Measurements from ENCODE around the gene TMEM192. TPM values are rescaled to one million over a fixed set of nuclear protein-coding genes. Genes with fewer than 3 reads are reported as not detected.

The TMEM192 gene
- total and polyA plus RNA-seq, 2 of the 8 experiments (the other 6 are each of a cell fraction or from before 2014, with no cell fraction given): 7.3 to 10.9 TPM

- Histone ChIP-seq H3K79me1 (ENCODE audit: low read depth, low read length) (no peaks in the 10 kb centered on the region), H3K56ac (replicated peaks; ENCODE audit: insufficient read length, low read depth, low read length) (no peak overlapping the region), H3K4ac (replicated peaks; ENCODE audit: insufficient read length, low read depth, low read length) (no peak overlapping the region), H3K14ac (ENCODE audit: insufficient read length) (no peak overlapping the region), H3K36me3 (ENCODE audit: control insufficient read depth in 2 of 4, insufficient read depth in 4 of 4, low read length in 3 of 4) (no peaks in the 10 kb centered on the region), H2BK120ac (replicated peaks; ENCODE audit: low read depth, low read length) (no peak overlapping the region), H4K5ac (ENCODE audit: insufficient read length, low read depth, low read length) (no peak overlapping the region), H3K4me1 (replicated peaks in 1 of 4; ENCODE audit: control insufficient read depth in 3 of 4, insufficient read depth in 4 of 4, low read length in 3 of 4) (no peaks in the 10 kb centered on the region), H2AK5ac (ENCODE audit: low read depth, low read length) (no peak overlapping the region), H4K91ac (replicated peaks; ENCODE audit: insufficient read length, low read length) (no peak overlapping the region), H2BK20ac (ENCODE audit: low read length) (no peak overlapping the region), H2BK15ac (ENCODE audit: low read length) (no peak overlapping the region), H2AFZ (ENCODE audit: low read length) (peak overlapping the region; percentile 35; the same call in 1 of the 2 replicates), H3K9me3 (ENCODE audit: insufficient read depth in 2 of 2, low read depth in 1 of 2, low read length in 1 of 2) (no peaks in the 10 kb centered on the region), H3K79me2 (ENCODE audit: control insufficient read depth in 1 of 2, insufficient read depth in 2 of 2, low read length in 2 of 2) (no peaks in the 10 kb centered on the region), H3K9ac (replicated peaks in 1 of 4; ENCODE audit: extremely low read depth in 1 of 4, low read depth in 3 of 4, low read length in 3 of 4) (no peak overlapping the region), H4K8ac (ENCODE audit: extremely low read depth, insufficient read depth, low read length) (no peak overlapping the region), H3K4me2 (ENCODE audit: insufficient read depth in 1 of 2, low read depth in 2 of 2, low read length in 2 of 2) (no peak overlapping the region), H4K20me1 (replicated peaks in 1 of 2; ENCODE audit: control insufficient read depth in 1 of 2, insufficient read depth in 2 of 2, low read length in 2 of 2) (no peaks in the 10 kb centered on the region), H2BK12ac (ENCODE audit: low read depth, low read length) (no peak overlapping the region), H3K23ac (ENCODE audit: insufficient read length) (no peak overlapping the region), H3K4me3 (ENCODE audit: extremely low read depth in 1 of 4, insufficient read depth in 2 of 4, low read depth in 3 of 4, low read length in 4 of 4) (no peak overlapping the region), H3K27me3 (replicated peaks in 1 of 4; ENCODE audit: control insufficient read depth in 3 of 4, extremely low read depth in 1 of 4, insufficient read depth in 3 of 4, low read length in 3 of 4) (no peaks in the 10 kb centered on the region), H3K27ac (ENCODE audit: low read depth, low read length) (no peak overlapping the region), H3K23me2 (ENCODE audit: low read depth, low read length) (no peaks in the 10 kb centered on the region), H2BK5ac (ENCODE audit: low read depth, low read length) (no peak overlapping the region), H3K18ac (ENCODE audit: extremely low read depth, low read length) (no peak overlapping the region)
- WGBS, 2 experiments (ENCODE audit: extremely low coverage in 1 of 2, insufficient coverage in 1 of 2, insufficient read length in 1 of 2, insufficient replicate concordance in 2 of 2, low coverage in 1 of 2, low lambda C conversion rate in 2 of 2, missing lambda C conversion rate in 1 of 2): 76% methylated on average over 5 of the region's 5 CpGs; no CpG with 5 or more reads in 1 of the 2 experiments
- CTCF ChIA-PET (ENCODE audit: partially characterized antibody): interaction anchor here (0.6 to 1.8 kb wide), 6 partner anchors 13 to 113 kb away, joined by 3 to 13 read pairs (median 4); no protein-coding TSS in a partner anchor
- POLR2A ChIA-PET (ENCODE audit: partially characterized antibody): no interaction called here
- TF ChIP-seq PHF8 (conservative IDR thresholded peaks at IDR 0.05; ENCODE audit: low read depth, low read length) (no peak), TBP (IDR thresholded peaks at IDR 0.05; ENCODE audit: low read depth, low read length) (no peak), SUZ12 (IDR thresholded peaks at IDR 0.05; ENCODE audit: low read length) (no peak), RNF2 (IDR thresholded peaks at IDR 0.05; ENCODE audit: borderline replicate concordance, low read depth, low read length, missing control alignments, poor library complexity, severe bottlenecking) (no peak), JUND (IDR thresholded peaks at IDR 0.05; ENCODE audit: low read length) (no peak), CTCF (IDR thresholded peaks at IDR 0.05; ENCODE audit: control extremely low read depth in 1 of 3, insufficient read depth in 1 of 3, low read depth in 1 of 3, low read length in 3 of 3) (no peak), MAFK (IDR thresholded peaks at IDR 0.05; ENCODE audit: low read depth, low read length) (no peak), HDAC2 (IDR thresholded peaks at IDR 0.05; ENCODE audit: borderline replicate concordance in 1 of 2, low read depth in 2 of 2, low read length in 2 of 2) (no peak), ASH2L (IDR thresholded peaks at IDR 0.05; ENCODE audit: low read length) (no peak)
- DNase-seq (ENCODE audit: low read depth in 1 of 2, low spot score in 2 of 2): no peak
- no peak for FAIRE-seq
These were observed 64.5 kb downstream of the TMEM192 start for GRCh38 chr4:165048170-165048569.

Measured in H1 (cell line).